GM19239 (cell line): Measurements from ENCODE around the gene UBE3C.
"Not testable (repeated sequence)": the region's sequence is repeated elsewhere in the genome, so short reads cannot be mapped to it uniquely, and the experiment has no call there.

Experiments
- DNase-seq: peaks from one replicate; pipeline ENCODE4 v3.0.0; 2011; ENCODE audit warnings: low spot score; ENCODE audit not compliant: insufficient read length
- FAIRE-seq: peaks from 2 replicates; lab custom pipeline; 2011; peaks lifted over from hg19 to GRCh38; lab: Jason Lieb, UNC

UBE3C gene

DNA sequence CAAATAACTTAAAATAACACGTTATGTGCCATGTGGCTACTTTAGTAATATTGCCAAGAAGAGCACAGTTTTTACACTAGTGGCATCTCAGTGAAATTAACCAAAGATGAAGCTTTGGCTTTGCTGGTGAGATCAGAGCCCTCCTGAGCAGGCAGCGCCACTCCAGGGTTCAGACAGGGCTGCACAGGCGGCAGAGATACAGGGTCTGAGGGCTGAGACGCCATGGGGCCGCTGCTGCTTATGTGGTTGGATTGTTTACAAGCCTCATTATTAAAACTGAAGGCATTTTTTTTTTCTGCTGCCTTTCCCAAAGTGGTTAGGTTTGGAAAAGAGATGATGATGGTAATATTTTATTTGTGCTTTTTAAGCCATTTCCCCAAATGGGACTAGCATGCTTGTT, 129.2 kb downstream of the UBE3C start:
- DNase-seq (no peak), FAIRE-seq (no peak)

DNA sequence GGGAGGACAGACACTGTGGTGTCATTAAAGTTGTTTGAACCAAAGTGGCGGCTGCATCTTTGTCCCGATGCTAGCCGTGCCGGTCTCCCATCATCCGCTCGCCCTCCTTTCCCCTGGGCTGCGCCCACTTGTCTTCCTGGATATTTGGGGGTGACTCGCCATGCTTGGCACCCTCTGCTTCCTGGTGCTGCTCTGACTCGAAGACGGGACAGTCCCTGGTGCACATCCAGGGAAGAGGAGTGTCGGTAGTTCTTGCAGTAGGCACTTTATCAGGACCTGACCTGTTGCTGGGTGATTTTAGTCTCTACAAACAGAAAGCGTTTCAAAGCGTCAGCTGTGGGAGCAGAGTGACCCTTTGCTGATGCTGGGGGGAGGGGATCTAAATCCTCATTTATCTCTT, 129.8 kb downstream of the UBE3C start:
- no peak for FAIRE-seq
- no peak for DNase-seq

DNA sequence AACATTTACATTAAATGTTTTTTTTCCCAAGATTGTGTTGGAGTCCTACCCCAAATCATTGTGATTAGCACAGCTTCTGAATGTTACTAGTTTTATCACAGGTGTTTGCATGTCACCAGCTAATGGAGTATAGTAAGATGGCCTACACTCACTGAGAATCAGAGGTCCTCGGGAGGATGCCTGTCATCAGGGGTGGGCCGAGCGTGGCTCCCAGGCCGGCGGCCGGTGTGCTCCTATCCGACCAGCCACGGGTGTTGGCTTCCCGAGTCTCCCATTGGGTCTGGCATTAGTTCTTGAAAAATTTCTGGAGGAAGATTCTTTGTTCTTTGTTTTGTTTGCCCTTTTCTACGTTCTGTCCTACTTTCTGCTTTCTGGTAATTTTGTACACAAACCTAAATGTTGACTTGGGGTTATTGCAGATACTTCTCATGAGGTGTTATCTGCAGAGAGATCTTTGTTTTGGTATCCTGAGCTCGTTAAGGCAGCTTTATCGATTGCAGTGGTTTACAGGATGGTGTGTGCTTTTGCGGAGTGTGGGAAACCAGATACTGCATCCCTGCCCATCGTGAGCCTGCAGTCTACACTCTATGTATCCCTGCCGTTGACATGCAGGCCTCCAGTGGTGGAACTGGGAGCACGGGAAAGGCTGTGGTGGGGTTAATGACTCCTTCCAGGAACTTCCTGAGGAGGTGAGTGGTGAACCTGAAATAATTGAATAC, 130.8 kb downstream of the UBE3C start:
- DNase-seq (no peak), FAIRE-seq (no peak)

DNA sequence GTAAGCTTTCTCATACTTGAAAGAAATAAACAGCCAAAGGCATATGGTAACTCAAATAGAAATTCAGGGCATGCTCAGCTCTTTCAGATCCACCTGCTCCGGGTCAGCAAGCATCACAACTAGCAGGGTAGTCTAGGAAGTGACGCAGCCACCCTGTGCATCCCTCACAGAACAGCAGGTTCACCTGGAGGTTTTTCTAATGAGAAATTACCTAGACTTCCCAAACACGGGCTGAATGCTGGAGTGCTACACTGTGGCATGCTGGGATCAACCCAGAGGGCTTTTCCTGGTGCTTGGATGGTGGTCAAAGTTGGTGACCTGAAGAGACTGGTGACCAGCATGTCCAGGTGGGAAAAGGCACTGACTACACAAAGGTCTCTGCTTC, 131.3 kb downstream of the UBE3C start:
- no peak for DNase-seq
- no peak for FAIRE-seq

DNA sequence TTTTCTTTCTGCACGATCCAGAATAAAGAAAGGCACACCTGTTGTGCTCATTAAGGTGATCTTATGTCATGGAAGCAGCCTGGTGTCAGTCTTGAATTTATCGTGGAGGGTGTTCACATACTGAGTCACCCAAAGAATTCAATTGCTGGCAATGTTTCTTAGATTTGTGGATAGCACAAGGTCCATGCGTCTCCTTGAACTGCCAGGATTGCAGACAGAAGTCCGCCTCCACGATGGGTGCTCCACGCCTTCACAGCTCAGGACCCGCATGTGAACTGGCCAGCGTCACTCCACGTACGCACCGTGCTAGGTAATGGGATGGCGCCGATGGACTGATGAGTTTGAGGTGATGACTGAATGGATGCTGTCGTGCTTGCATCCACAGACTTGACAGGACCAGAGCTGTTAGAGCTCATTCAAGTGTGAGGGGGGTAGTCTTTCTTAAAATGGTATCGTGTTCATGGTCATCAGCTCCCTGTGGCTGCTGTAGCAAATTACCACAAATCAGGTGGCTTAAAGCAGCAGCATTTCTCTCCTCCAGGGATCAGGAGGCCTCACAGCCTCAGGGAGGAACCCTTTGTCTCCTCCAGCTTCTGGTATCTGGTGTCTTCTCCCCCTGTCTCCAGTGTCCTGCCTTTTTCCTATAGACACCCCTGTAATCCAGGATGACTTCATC, 132.7 kb downstream of the UBE3C start:
- FAIRE-seq = no peak
- no peak for DNase-seq

DNA sequence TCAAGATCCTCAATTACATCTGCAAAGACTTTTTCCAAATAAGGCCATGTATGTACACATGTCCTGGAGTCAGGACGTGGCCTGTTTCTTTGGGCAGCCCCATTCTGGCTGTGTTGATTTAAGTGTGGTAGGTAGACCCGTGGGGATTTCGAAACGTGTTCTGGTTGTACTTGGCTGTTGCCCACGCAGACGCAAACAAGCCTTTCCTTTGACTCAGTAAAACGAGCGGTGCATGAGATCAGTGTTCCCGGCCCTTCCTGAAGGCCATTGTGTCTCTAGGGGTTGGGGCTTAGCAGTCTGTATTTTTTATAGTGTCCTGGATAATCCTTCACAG, 133.2 kb downstream of the UBE3C start:
- DNase-seq = no peak
- FAIRE-seq = no peak

DNA sequence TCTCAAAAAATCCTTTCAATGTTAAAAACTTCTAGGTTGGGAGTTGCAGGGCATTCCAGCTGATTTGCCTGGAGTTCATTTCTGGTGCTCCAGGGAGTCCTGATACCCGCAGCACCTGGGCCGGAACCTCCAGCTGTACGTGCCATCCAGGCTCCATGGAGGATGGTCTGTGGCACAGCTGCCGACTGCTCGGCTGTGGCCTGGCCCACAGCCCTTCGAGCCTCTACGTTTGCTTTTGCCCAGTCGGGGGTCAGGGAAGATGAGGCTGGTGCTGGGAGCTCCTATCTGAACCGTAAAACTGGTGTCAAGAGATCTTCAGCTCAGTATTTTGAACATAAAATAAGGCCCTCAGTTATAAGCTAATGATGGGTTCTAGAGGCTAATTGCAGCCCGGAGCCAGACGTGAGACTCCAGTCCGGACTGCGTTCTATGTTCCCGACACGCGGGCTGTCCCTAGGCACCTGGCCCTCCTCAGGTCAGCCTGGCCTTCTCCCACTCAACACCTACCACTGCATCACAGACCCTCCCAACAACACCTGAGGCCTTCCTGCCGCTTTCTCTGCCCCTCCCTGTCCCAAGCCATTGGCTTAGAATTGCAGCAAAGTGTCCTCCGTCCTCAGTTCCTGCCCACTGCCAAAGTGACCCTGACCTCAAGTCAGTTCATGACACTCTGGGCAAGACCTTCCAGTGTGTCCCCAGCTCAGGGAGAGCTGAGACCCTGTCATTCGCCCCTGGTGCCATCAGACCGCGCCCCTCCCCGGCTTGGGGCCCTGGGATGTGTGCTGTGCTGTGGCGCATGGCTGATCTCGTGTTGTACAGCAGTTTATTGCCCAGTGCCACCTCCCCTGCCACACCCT, 133.9 kb downstream of the UBE3C start:
- FAIRE-seq (no peak), DNase-seq (no peak)

DNA sequence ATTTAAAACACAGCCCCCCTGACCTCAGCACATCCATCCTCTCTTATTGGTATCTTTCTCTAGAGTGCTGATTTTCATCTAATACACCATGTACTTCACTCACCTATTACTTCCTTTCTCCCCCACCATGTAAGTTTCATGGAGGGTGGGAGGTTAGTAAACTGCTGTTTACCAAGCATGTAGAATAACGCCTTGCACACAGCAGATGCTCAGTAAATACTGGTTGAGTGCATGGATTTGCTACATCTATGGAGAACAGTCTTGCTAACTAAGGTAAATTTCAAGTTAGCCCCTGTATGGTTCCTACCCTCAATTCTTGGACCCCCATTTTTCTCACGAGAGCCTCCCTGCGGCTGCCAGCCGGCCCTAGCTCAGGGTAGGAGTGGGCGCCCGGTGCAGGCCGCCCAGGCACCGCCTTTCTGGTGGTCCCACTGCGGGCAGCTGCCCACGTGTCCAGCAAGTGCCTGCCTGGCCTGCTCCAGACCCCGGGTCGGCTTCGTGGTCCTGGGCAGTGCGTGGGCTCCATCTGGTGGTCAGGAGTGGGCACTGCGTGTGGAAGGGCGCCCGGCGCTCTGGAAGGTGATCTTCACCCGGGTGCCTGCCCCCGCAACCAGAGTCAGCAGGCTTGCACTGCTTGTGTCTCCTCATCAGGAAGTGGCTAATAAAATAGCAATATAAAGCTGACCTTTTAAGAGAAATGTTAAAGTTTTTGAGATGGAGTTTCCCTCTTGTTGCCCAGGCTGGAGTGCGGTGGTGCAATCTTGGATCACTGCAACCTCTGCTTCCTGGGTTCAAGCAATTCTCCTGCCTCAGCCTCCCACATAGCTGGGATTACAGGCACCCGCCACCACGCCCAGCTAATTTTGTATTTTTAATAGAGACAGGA, 134.7 kb downstream of the UBE3C start:
- FAIRE-seq = peak; percentile 21
- peak; percentile 92 for DNase-seq

DNA sequence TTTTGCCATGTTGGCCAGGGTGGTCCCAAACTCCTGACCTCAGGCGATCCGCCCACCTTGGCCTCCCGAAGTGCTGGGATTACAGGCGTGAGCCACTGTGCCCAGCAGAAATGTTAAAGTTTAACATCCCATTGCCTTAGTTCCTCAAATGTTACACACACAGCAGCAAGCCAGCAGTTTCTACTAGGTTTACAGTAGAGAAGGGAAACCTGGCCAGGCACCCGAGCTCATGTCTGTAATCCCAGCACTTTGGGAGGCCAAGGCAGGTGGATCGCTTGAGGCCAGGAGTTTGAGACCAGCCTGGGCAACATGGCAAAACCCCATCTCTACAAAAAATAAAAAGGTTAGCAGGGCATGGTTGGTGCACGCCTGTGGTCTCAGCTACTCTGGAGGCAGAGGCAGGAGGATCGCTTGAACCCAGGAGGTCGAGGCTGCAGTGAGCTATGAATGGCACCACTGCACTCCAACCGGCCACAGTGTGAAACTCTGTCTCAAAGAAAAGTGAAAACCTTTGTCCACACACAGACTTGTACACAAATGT, 135.4 kb downstream of the UBE3C start:
- not testable (repeated sequence) for FAIRE-seq, DNase-seq

DNA sequence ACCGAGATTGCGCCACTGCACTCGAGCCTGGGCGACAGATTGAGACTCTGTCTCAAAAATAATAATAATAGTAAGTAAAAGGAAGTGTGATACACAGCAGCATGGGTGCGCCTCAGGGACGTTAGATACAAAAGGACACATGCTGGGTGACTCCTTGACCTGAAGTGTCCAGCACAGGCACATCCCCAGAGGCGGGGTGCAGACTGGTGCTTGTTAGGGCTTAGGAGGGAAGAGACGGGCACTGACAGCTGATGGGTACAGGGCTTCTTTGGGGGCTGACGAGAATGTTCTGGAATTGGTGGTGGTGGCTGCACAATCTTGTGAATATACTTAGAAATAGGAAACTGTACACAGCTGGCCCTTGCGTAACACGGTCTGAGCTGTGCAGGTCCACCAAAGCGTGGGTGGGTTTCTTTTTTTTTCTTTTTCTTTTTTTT, 136.3 kb downstream of the UBE3C start:
- FAIRE-seq (no peak), DNase-seq (no peak)

DNA sequence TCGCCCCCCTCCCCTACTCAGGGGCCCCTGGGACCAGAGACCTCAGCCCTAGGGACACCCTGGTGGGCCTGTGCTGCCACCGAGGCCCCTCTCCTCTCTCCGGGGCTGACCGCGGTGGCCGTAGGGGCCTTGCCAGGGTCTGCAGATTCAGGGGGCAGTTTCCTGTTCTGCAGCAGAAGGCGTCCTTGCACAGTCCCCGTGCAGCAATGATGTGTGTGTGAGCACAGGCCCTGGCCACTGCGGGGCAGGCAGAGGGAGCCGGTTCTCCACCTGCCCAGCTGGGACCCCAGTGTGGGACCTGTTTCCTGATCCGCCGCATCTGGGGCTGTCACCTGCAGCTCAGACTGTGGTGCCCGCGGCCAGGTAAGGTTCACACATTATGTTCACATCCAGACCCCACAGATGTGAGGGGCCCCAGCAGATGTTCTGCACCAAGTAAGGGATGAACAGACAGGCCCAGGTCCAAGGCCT, 137.4 kb downstream of the UBE3C start:
- DNase-seq = no peak
- FAIRE-seq = no peak

DNA sequence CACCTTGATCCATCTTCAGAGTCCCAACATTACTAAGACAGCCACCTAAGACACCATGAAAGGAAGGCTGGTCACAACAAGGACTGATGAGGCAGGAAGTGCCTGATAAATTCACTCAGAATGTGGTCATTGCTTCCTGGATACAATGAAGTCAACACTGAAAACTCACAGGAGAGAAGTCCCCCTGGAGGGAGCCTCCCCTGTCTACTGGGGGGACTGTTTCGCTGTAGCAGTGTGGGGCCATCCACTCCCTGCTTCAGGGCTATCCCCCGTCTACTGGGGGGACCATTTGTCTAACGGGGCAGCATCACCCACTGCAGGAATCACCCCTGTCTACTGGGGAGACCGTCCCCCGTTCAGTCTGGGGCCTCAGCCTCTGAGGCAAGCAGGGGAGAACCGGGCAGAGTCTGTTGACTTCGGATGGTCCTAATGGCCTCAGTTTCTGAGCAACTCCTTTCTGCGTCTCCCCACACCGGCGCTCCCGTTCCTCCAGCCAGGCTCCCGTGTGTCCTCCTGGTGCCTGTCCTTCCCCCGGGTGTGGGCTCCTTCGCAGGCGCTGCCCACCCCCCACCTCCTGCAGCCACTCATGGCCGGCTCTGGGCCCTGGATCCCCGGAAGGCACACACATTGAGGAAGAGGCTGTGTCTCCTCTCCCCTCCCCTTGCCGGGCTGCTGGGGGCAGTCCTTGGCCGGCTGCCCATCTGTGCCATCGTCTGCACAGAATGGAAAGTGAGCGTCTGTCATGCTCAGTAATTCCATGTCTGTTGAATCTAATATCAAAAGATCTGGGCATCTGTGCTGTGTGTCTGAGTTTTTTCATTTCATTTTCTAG, 138.2 kb downstream of the UBE3C start:
- no peak for FAIRE-seq
- DNase-seq = no peak

DNA sequence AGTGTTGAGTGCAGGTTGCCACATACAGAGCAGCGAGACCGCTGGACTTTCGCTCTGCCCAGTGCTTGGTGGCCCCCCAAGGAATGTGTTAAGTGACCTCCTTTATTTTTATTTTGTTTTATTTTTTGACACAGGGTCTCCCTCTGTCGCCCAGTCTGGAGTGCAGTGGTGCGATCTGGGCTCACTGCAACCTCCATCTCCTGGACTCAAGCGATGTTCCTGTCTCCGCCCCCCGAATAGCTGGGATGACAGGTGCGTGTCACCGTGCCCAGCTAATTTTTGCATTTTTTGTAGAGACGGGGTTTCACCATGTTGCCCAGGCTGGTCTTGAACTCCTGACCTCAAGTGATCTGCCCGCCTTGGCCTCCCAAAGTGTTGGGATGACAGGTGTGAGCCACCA, 138.8 kb downstream of the UBE3C start:
- not testable (repeated sequence) for FAIRE-seq

DNA sequence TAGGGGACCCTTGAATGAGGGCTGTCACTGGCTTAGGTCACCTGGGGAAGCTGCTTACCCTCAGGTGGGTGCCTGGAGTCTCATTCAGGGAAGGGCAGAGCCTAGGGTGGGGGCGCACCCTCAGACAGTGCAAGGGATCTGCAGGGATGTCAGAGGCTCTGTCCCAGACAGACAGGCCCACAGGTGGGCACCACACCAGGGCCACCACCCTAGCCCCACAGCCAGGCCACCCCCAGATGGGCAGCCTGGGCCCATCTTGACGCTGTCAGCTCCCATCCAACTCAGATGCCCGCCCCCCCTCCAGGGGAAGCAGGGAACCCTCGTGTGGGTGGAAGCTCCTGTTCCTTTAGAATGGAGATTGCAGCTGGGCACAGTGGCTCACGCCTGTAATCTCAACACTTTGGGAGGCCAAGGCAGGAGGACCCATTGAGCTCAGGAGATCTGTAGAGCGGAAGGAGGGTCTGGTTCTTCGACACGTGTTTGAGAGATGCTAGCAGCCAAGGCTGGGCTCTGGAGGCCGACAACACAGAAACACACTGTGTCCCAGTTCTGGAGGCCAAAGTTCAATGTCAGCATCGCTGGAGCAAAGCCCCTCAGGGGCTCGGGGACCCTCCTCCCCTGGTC, 139.6 kb downstream of the UBE3C start:
- FAIRE-seq = no peak
- DNase-seq = no peak

More for the DNA sequence above, 138.8 kb downstream of the UBE3C start:
- not testable (repeated sequence) for DNase-seq

DNA sequence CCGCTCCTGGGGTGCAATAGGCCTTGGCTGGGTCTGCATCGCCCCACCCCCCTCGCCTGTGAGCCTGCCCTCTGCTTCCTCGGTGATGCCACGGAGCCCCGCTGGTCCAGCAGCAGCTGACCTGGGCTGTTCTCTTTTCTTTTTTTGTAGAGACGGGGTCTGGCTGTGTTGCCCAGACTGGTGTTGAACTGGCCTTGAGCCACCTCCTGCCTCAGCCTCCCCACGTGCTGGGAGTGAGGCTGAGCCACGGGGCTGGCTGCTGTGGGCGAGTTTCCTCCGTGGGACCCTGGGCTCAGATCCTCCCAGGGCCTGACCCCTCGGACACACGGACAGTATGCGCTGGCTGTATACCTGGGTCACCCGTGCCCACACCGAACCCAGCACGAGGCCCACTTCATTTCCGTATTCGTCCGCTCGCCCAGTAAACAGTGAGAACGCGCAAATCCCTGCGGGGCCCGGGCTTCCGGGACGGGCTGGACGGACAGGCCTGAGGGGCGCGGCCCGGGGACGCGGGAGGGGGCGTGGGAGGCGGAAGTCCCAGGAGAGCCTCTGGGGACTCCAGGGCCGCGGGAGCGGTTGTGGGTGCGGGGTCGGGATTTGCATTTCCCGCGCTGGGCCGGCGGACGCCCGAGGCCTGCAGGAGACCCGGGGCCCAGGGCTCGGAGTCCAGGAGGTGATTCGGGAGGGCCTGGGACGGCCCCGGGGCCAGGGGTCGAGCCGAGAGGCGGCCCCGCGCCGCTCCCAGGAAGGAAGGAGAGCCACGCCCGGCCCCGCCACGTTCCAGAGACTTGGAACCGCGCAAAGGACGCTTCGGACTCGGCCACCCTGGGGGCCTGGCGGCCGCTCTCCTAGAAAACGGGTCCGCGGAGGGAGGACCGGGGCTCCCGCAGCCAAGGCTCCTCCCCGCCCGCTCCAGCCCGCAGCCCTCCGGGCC, 140.3 kb downstream of the UBE3C start:
- DNase-seq (peak; percentile 61), FAIRE-seq (no peak)

DNA sequence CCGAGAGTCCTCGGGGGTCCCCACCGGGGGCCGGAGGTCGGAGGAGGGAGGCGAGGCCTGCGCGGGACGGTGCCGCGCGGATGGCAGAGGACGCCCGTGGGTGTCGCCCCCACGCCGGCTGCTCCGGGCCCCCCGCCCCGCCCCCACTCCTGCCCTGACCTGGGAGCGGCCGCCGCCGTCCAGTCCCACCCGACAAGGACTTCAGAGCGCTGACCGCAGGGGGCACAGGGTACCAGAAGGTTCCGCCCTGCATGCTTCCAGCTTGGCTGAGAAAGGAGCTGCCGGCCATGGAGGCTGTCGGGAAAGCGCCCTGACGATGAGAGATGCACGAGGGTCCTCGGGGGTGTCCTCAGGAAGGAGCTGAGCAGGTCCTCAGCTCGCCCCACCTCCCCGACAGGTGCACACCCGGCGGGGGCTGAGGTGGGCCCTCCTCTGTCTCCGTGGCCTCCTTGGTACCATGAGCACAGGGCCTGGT, 141.1 kb downstream of the UBE3C start:
- no peak for FAIRE-seq
- DNase-seq = no peak

DNA sequence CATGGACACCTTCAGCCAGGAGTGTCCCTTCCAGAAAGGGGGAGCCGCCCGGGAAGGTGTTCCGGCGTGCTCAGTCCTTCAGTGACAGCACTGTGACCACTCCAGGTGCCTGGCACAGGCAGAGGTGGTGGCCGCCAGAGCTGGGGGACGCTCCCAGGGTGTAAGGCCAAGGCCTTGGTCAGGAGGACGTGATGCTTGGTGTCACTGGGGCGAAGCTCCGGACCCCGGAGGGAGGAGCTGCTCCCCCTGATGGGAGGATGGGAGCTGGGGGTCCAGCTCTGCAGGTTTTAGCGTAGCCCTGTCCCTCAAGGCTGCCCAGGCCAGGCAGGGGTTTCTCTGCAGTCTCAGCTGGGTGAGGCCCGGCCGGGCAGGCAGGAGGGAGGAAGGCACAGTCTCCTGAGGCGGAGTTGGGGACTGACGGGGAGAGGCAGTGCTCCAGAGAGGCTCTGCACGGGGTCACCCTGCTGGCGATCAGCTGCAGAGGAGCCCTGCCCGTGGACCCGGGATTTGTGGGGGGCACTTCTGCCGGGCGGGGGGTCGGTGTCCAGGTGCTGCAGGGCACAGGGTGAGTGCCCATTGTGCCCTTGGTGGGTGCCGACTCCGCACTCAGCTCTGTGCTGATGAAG, 141.6 kb downstream of the UBE3C start:
- FAIRE-seq (no peak), DNase-seq (no peak)
